ENCODE results near the gene GPR33.

DNA sequence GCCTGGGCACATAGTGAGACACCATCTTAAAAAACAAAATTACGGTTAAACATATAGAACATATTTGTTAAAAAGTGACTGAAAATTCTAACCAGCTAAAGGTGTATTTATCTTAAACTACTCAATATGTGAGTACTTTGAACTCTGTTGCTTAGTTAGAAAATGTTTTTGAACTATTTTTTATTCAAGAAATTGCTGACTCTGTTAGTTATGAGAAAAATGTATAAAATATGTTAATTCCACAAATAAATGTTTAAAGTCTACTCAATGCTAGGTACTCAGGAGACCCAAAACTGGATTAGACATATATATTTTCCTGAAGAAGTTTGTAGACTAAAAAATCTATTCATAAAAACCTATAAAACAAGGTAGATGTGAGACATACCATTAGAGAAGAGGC lies 23.0 kb upstream of the GPR33 start:
- TF ChIP-seq, protein P1, sequence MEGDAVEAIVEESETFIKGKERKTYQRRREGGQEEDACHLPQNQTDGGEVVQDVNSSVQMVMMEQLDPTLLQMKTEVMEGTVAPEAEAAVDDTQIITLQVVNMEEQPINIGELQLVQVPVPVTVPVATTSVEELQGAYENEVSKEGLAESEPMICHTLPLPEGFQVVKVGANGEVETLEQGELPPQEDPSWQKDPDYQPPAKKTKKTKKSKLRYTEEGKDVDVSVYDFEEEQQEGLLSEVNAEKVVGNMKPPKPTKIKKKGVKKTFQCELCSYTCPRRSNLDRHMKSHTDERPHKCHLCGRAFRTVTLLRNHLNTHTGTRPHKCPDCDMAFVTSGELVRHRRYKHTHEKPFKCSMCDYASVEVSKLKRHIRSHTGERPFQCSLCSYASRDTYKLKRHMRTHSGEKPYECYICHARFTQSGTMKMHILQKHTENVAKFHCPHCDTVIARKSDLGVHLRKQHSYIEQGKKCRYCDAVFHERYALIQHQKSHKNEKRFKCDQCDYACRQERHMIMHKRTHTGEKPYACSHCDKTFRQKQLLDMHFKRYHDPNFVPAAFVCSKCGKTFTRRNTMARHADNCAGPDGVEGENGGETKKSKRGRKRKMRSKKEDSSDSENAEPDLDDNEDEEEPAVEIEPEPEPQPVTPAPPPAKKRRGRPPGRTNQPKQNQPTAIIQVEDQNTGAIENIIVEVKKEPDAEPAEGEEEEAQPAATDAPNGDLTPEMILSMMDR (IDR thresholded peaks at IDR 0.05; ENCODE audit: poor library complexity) = no peak
- no peak for TF ChIP-seq EZH2 (IDR thresholded peaks at IDR 0.05; ENCODE audit: borderline replicate concordance)
- TF ChIP-seq EZH2phosphoT487 (IDR thresholded peaks at IDR 0.05; ENCODE audit: low read depth, severe bottlenecking, unreplicated experiment) = no peak
